Measurements from ENCODE around the gene EFNA4. TPM values are rescaled to one million over a fixed set of nuclear protein-coding genes. Genes with fewer than 3 reads are reported as not detected.

Gene EFNA4
- total RNA-seq, 3 donors from 2014 or later: 12.3 to 27.2 (median 26.4) TPM

DNA sequence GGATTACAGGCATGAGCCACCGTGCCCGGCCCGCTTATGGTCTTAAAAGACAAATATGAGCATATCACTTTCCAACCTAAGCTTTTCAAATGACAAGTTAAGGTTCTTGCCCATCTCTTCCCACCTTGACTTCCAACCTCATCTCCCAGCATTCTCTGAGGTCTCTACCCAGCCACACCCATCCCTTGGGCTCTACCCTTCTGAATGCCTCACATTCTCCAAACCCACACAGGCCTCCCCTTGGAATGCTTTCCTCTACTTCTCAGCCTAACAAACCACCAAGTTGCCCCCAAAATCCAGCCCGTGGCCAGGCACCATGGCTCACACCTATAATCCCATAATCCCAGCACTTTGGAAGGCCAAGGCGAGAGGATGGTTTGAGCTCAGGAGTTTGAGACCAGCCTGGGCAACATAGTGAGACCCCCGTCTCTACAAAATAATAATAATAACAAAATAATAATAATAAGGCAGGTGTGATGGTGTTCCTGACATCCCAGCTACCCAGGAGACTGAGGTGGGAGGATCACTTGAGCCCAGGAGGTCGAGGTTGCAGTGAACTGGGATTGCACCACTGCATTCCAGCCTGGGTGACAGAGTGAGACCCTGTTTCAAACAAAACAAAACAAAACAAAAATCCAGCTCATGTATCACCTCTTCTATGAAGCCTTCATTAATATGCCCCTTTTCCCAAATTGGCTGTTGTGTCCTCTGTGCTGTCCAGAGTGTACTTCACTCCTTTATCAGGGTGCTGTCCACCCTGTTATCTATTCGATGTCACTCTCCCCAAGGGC is 41.2 kb upstream of the EFNA4 start:
- intact Hi-C loops (cut with DNase I, micrococcal nuclease): no loop called here
- ATAC-seq (no peak), DNase-seq (no peak)
- Histone ChIP-seq H3K4me1 (ENCODE audit: low read depth) (peaks cover 6% of the 10 kb centered on the region), H3K9me3 (no peaks in the 10 kb centered on the region), H3K4me3 (no peak overlapping the region), H3K36me3 (ENCODE audit: low read depth) (no peaks in the 10 kb centered on the region)
- TF ChIP-seq, protein P1, sequence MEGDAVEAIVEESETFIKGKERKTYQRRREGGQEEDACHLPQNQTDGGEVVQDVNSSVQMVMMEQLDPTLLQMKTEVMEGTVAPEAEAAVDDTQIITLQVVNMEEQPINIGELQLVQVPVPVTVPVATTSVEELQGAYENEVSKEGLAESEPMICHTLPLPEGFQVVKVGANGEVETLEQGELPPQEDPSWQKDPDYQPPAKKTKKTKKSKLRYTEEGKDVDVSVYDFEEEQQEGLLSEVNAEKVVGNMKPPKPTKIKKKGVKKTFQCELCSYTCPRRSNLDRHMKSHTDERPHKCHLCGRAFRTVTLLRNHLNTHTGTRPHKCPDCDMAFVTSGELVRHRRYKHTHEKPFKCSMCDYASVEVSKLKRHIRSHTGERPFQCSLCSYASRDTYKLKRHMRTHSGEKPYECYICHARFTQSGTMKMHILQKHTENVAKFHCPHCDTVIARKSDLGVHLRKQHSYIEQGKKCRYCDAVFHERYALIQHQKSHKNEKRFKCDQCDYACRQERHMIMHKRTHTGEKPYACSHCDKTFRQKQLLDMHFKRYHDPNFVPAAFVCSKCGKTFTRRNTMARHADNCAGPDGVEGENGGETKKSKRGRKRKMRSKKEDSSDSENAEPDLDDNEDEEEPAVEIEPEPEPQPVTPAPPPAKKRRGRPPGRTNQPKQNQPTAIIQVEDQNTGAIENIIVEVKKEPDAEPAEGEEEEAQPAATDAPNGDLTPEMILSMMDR (IDR thresholded peaks at IDR 0.05): no peak

DNA sequence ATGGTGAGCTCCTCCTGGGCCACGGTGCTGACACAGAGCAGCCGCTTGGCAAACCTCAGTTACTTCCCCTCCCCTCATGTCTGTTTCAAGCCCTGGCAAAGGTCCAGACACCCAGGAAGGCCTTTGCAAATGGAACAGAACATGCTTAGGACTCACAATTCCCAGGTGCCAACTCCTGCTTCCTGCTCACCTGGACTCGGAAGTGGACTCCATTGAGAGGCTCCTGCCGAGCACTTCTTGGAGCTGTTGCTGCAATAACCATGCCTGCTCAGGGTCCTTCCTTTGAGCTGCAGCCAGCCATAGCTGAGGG is 40.7 kb upstream of the EFNA4 start:
- ATAC-seq: peak; percentile 68
- Histone ChIP-seq H3K9me3 (no peaks in the 10 kb centered on the region), H3K4me1 (ENCODE audit: low read depth) (peaks cover 2% of the 10 kb centered on the region), H3K36me3 (ENCODE audit: low read depth) (no peaks in the 10 kb centered on the region), H3K4me3 (no peak overlapping the region)
- intact Hi-C loops (cut with DNase I, micrococcal nuclease): no loop called here
- TF ChIP-seq, protein P1 (IDR thresholded peaks at IDR 0.05): no peak
- peak in 1 of 3 donors; percentile 42 for DNase-seq

DNA sequence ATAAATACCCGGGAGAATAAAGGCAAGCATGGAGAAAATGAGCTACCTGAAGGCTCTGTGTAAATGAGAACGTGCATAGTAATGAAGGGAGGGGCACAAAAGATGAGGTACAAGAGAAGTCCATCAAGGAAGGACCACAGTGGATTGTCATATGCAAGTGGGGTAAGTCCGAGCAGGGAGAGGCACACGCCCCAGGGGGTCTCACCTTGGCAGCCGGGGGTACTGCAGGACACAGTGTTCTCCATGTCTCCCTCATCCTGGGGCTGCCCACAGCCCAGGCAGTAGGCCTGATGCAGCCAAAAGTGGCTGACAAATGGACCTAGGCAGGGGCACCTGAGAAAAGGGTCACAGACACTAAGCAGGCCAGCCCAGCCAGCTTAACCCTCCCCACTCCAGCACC is 39.9 kb upstream of the EFNA4 start:
- TF ChIP-seq, protein P1 (IDR thresholded peaks at IDR 0.05): no peak
- H3K36me3 ChIP-seq (ENCODE audit: low read depth): no peaks in the 10 kb centered on the region
- DNase-seq: no peak
- intact Hi-C loops (cut with DNase I, micrococcal nuclease): no loop called here
- ATAC-seq: no peak
- no peaks in the 10 kb centered on the region for H3K9me3 ChIP-seq
- H3K4me3 ChIP-seq: no peak overlapping the region
- no peaks in the 10 kb centered on the region for H3K4me1 ChIP-seq (ENCODE audit: low read depth)

DNA sequence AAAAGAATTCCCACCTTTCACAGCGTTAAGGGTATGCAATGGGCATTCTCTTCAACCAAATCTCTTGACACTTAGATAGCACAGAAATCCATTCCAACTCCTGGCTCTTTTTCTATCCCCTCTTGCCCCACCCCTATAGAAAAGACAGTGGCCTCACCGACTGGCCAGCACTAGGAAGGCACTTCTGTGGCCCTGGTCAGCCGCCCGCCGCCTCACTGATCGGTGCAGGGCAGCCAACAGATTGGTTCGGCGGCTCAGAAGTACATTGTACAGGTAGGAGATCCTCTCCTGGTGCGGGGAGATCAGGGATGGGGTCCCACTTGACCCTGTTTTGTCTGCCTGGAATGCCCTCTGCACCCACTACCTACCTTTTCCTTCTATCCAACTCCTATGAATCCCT is 39.2 kb upstream of the EFNA4 start:
- no peak for ATAC-seq
- DNase-seq: no peak
- H3K36me3 ChIP-seq (ENCODE audit: low read depth): no peaks in the 10 kb centered on the region
- H3K4me3 ChIP-seq: no peak overlapping the region
- H3K9me3 ChIP-seq: no peaks in the 10 kb centered on the region
- TF ChIP-seq, protein P1 (IDR thresholded peaks at IDR 0.05): no peak
- intact Hi-C loops (cut with DNase I, micrococcal nuclease): no loop called here
- no peaks in the 10 kb centered on the region for H3K4me1 ChIP-seq (ENCODE audit: low read depth)

DNA sequence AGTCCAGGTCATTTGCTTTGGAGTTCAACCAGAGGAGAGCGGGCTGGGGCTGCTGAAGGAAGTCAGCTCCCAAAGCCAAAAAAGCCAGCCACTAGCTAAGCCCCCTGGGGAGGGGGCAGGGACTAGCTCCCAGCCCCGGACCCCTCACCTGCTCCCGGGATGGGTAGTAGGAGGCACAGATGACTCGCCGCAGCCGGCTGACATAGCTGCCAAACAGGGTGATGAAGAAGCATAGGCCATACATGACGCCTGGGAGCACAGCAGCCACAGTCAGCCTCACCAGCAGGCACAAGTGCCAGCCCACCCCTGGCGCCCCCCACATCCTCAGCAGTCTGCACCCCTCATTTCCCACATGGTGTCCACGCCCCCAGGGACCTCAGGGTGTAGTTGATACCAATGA is 37.4 kb upstream of the EFNA4 start:
- H3K36me3 ChIP-seq (ENCODE audit: low read depth): no peaks in the 10 kb centered on the region
- intact Hi-C loops (cut with DNase I, micrococcal nuclease): no loop called here
- ATAC-seq (no peak), DNase-seq (no peak)
- no peaks in the 10 kb centered on the region for H3K4me1 ChIP-seq (ENCODE audit: low read depth)
- H3K4me3 ChIP-seq: no peak overlapping the region
- H3K9me3 ChIP-seq: no peaks in the 10 kb centered on the region
- TF ChIP-seq, protein P1 (IDR thresholded peaks at IDR 0.05): no peak

DNA sequence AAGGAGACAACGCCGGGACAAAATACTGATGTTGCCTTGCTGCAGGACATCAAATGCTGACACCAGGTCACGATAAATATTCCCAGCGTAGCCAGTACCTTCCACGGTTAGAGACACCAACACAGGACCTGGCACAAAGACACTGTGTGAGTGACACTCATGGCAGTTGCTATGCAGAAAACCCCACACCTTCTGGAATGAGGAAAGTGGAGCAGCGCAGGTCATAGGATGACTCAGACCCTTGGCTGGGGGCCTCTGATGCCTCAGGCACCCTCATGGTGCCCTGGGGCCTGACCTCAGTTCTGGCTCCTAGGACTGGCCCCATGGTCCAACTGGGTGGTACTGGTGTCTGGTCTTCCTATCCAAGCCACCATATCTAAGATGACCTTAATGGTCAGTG is 37.0 kb upstream of the EFNA4 start:
- DNase-seq: no peak
- no peak overlapping the region for H3K4me3 ChIP-seq
- no peaks in the 10 kb centered on the region for H3K9me3 ChIP-seq
- TF ChIP-seq, protein P1 (IDR thresholded peaks at IDR 0.05): no peak
- ATAC-seq: no peak
- intact Hi-C loops (cut with DNase I, micrococcal nuclease): no loop called here
- H3K4me1 ChIP-seq (ENCODE audit: low read depth): no peaks in the 10 kb centered on the region
- no peaks in the 10 kb centered on the region for H3K36me3 ChIP-seq (ENCODE audit: low read depth)
